Jurkat, Clone E6-1 (cell line): ENCODE measurements around the gene NACC1. TPM values are rescaled to one million over a fixed set of nuclear protein-coding genes. Genes with fewer than 3 reads are reported as not detected.

Experiments used
- DNase-seq: peaks from one replicate; pipeline ENCODE4 v3.0.0-alpha.2; 2011; ENCODE audit warnings: low read depth, low spot score
- H3K4me3 ChIP-seq: 2 replicates; pipeline ENCODE4 v1.5.1; 2011; ENCODE audit warnings: mild to moderate bottlenecking, low read length, control low read depth, moderate library complexity
- polyA plus RNA-seq: library from polyadenylated mRNA; unstranded; fragments of >200 nt; gene quantifications from one replicate; pipeline ENCODE4 v1.2.1, GENCODE V29; 2012; ENCODE audit warnings: missing spikeins; ENCODE audit not compliant: insufficient read length, insufficient read depth

NACC1 gene
- polyA plus RNA-seq = 24.0 TPM

- peak within 1 kb of the TSS; percentile 97 for H3K4me3 ChIP-seq
- peak; percentile 84 for DNase-seq
Measured at GRCh38 chr19:13117772-13118423, at the start of gene NACC1. Gene NACC1 (plus strand): TSS chr19:13118264. CDS start chr19:13135208, 16,944 bp downstream.

- no peak overlapping the region for H3K4me3 ChIP-seq
- no peak for DNase-seq
Measured at GRCh38 chr19:13069415-13070359, 48.4 kb upstream of the NACC1 start.

- no peak overlapping the region for H3K4me3 ChIP-seq
- DNase-seq = no peak
Measured at GRCh38 chr19:13070425-13071140, 47.5 kb upstream of the NACC1 start.

GRCh38 chr19:13071444-13072187, 46.4 kb upstream of the NACC1 start:
- no peak overlapping the region for H3K4me3 ChIP-seq
- no peak for DNase-seq

GRCh38 chr19:13072188-13072908, 45.7 kb upstream of the NACC1 start:
- no peak overlapping the region for H3K4me3 ChIP-seq
- no peak for DNase-seq

GRCh38 chr19:13073263-13073662, 44.8 kb upstream of the NACC1 start:
- H3K4me3 ChIP-seq = no peak overlapping the region
- no peak for DNase-seq

- DNase-seq = no peak
- H3K4me3 ChIP-seq = no peak overlapping the region
Measured at GRCh38 chr19:13074378-13074777, 43.7 kb upstream of the NACC1 start.

GRCh38 chr19:13076320-13076719, 41.7 kb upstream of the NACC1 start:
- no peak overlapping the region for H3K4me3 ChIP-seq
- DNase-seq = no peak

- H3K4me3 ChIP-seq = no peak overlapping the region
- no peak for DNase-seq
Measured at GRCh38 chr19:13076787-13077186, 41.3 kb upstream of the NACC1 start.

- no peak overlapping the region for H3K4me3 ChIP-seq
- DNase-seq = no peak
Measured at GRCh38 chr19:13077240-13077639, 40.8 kb upstream of the NACC1 start.

GRCh38 chr19:13078381-13078780, 39.7 kb upstream of the NACC1 start:
- no peak for DNase-seq
- no peak overlapping the region for H3K4me3 ChIP-seq

- no peak overlapping the region for H3K4me3 ChIP-seq
- no peak for DNase-seq
Measured at GRCh38 chr19:13078897-13079541, 39.0 kb upstream of the NACC1 start.

GRCh38 chr19:13079542-13079986, 38.5 kb upstream of the NACC1 start:
- DNase-seq = no peak

GRCh38 chr19:13082192-13083007, 35.7 kb upstream of the NACC1 start:
- H3K4me3 ChIP-seq = no peak overlapping the region
- DNase-seq = no peak

More at GRCh38 chr19:13079542-13079986, 38.5 kb upstream of the NACC1 start:
- no peak overlapping the region for H3K4me3 ChIP-seq

GRCh38 chr19:13083008-13083404, 35.1 kb upstream of the NACC1 start:
- no peak for DNase-seq
- H3K4me3 ChIP-seq = no peak overlapping the region

GRCh38 chr19:13083627-13084026, 34.4 kb upstream of the NACC1 start:
- no peak overlapping the region for H3K4me3 ChIP-seq
- DNase-seq = no peak

GRCh38 chr19:13085666-13086065, 32.4 kb upstream of the NACC1 start:
- H3K4me3 ChIP-seq = no peak overlapping the region
- DNase-seq = no peak
